Bronchial epithelial cell (primary cell): ENCODE data around the gene POMT1. TPM values are rescaled to one million over a fixed set of nuclear protein-coding genes. Genes with fewer than 3 reads are reported as not detected.

ENCODE experiments used
- DNase-seq: peaks from one replicate; pipeline ENCODE4 v3.0.0-alpha.2; 2010; ENCODE audit warnings: low read depth
- FAIRE-seq: peaks from 2 replicates; lab custom pipeline; 2011; peaks lifted over from hg19 to GRCh38; lab: Jason Lieb, UNC
- H3K27me3 ChIP-seq: 2 replicates; pipeline ENCODE4 v1.5.1; 2011; ENCODE audit warnings: low read length; ENCODE audit not compliant: control insufficient read depth, insufficient read depth
- H3K36me3 ChIP-seq: 2 replicates; pipeline ENCODE4 v1.5.1; 2011; ENCODE audit warnings: low read length; ENCODE audit not compliant: control insufficient read depth, insufficient read depth
- H3K4me3 ChIP-seq: 2 replicates; pipeline ENCODE4 v1.5.1; 2011; ENCODE audit warnings: mild to moderate bottlenecking, low read depth, low read length, control low read depth
- CTCF ChIP-seq: IDR thresholded peaks from 2 replicates; pipeline ENCODE4 v1.5.1; 2011; ENCODE audit warnings: mild to moderate bottlenecking, moderate library complexity, low read length, control low read depth, inconsistent platforms; ENCODE audit not compliant: insufficient read depth, severe bottlenecking
- total RNA-seq: library from RNA; depleted of rRNA; stranded (reverse); fragments of >200 nt; gene quantifications from 2 replicates; pipeline ENCODE4 v1.2.1, GENCODE V29; 2014

POMT1 gene
- total RNA-seq, 1 donor from 2014 or later: 13.7 TPM

- DNase-seq (no peak), FAIRE-seq (peak; percentile 93)
- Histone ChIP-seq H3K36me3 (no peaks in the 10 kb centered on the region), H3K4me3 (no peak overlapping the region), H3K27me3 (peaks cover 2% of the 10 kb centered on the region)
- no peak for TF ChIP-seq CTCF
These were observed 49.3 kb downstream of the POMT1 start for GRCh38 chr9:131552030-131552429.

GRCh38 chr9:131554087-131554842, 51.5 kb downstream of the POMT1 start:
- no peak for FAIRE-seq

GRCh38 chr9:131554843-131555351, 52.2 kb downstream of the POMT1 start:
- FAIRE-seq (no peak), DNase-seq (no peak)
- no peaks in the 10 kb centered on the region for H3K27me3 ChIP-seq
- H3K36me3 ChIP-seq: no peaks in the 10 kb centered on the region
- TF ChIP-seq CTCF: no peak
- no peak overlapping the region for H3K4me3 ChIP-seq

More at GRCh38 chr9:131554087-131554842, 51.5 kb downstream of the POMT1 start:
- H3K27me3 ChIP-seq: no peaks in the 10 kb centered on the region
- no peaks in the 10 kb centered on the region for H3K36me3 ChIP-seq
- DNase-seq: no peak
- H3K4me3 ChIP-seq: no peak overlapping the region
- no peak for TF ChIP-seq CTCF

GRCh38 chr9:131555841-131556673, 53.3 kb downstream of the POMT1 start:
- DNase-seq (no peak), FAIRE-seq (no peak)
- Histone ChIP-seq H3K27me3 (no peaks in the 10 kb centered on the region), H3K36me3 (no peaks in the 10 kb centered on the region), H3K4me3 (no peak overlapping the region)
- TF ChIP-seq CTCF: no peak

- Histone ChIP-seq H3K4me3 (no peak overlapping the region), H3K27me3 (no peaks in the 10 kb centered on the region), H3K36me3 (no peaks in the 10 kb centered on the region)
- FAIRE-seq: no peak
- no peak for TF ChIP-seq CTCF
- DNase-seq: no peak
These were observed 55.3 kb downstream of the POMT1 start for GRCh38 chr9:131557855-131558548.
